Measurements from ENCODE around the gene RTN4R.

Gene RTN4R

GRCh38 chr22:20227363-20227762, 40.8 kb downstream of the RTN4R start:
- Histone ChIP-seq H3K18ac (ENCODE audit: low read depth in 1 of 2, low read length in 2 of 2) (no peak overlapping the region), H3K9me3 (ENCODE audit: control insufficient read depth, low read length) (no peaks in the 10 kb centered on the region), H2AFZ (ENCODE audit: low read depth, low read length) (no peak overlapping the region), H2AK5ac (ENCODE audit: low read length, severe bottlenecking) (no peak overlapping the region), H3K4me3 (ENCODE audit: insufficient read depth in 1 of 2, low read depth in 1 of 2, low read length in 2 of 2) (no peak overlapping the region), H2BK5ac (ENCODE audit: low read depth, low read length, poor library complexity, severe bottlenecking) (no peak overlapping the region), H3K4me1 (ENCODE audit: control insufficient read depth, insufficient read depth, low read depth, low read length) (peaks cover 23% of the 10 kb centered on the region), H4K8ac (ENCODE audit: low read length) (no peak overlapping the region), H3K23ac (ENCODE audit: low read length in 2 of 2) (no peak overlapping the region), H3K4me2 (ENCODE audit: low read length, poor library complexity, severe bottlenecking) (no peak overlapping the region), H3K79me1 (replicated peaks; ENCODE audit: low read length, poor library complexity, severe bottlenecking) (no peaks in the 10 kb centered on the region), H2BK15ac (ENCODE audit: low read depth, poor library complexity, severe bottlenecking) (no peak overlapping the region), H2BK120ac (ENCODE audit: low read depth, low read length) (no peak overlapping the region), H3K14ac (ENCODE audit: low read length in 2 of 2) (no peak overlapping the region), H3K4ac (ENCODE audit: low read depth in 1 of 2, low read length in 2 of 2) (no peak overlapping the region), H2BK12ac (ENCODE audit: low read length in 2 of 2) (no peak overlapping the region), H3K36me3 (ENCODE audit: control insufficient read depth in 1 of 2, insufficient read depth in 2 of 2, low read depth in 1 of 2, low read length in 2 of 2) (no peaks in the 10 kb centered on the region), H3K9ac (ENCODE audit: low read length) (no peak overlapping the region), H3K27me3 (ENCODE audit: control insufficient read depth in 1 of 2, insufficient read depth in 1 of 2, low read length in 2 of 2) (peaks cover 8 to 52% of the 10 kb centered on the region in 2 experiments), H3K27ac (ENCODE audit: low read length, poor library complexity, severe bottlenecking) (no peak overlapping the region), H4K91ac (ENCODE audit: low read length) (no peak overlapping the region)
- 67% methylated on average over 7 of the region's 7 CpGs for WGBS
- DNase-seq = no peak

- H2BK120ac ChIP-seq (ENCODE audit: low read depth, low read length) = no peak overlapping the region
- H3K4me2 ChIP-seq (ENCODE audit: low read length, poor library complexity, severe bottlenecking) = no peak overlapping the region
- H3K27me3 ChIP-seq (ENCODE audit: control insufficient read depth in 1 of 2, insufficient read depth in 1 of 2, low read length in 2 of 2) = peaks cover 8 to 50% of the 10 kb centered on the region in 2 experiments
- no peaks in the 10 kb centered on the region for H3K79me1 ChIP-seq (replicated peaks; ENCODE audit: low read length, poor library complexity, severe bottlenecking)
- H4K91ac ChIP-seq (ENCODE audit: low read length) = peak overlapping the region; percentile 53
- H3K4me1 ChIP-seq (ENCODE audit: control insufficient read depth, insufficient read depth, low read depth, low read length) = peaks cover 24% of the 10 kb centered on the region
- no peak overlapping the region for H3K27ac ChIP-seq (ENCODE audit: low read length, poor library complexity, severe bottlenecking)
- 86% methylated on average over 17 of the region's 17 CpGs for WGBS
- H2AFZ ChIP-seq (ENCODE audit: low read depth, low read length) = no peak overlapping the region
- no peak overlapping the region for H3K18ac ChIP-seq (ENCODE audit: low read depth in 1 of 2, low read length in 2 of 2)
- no peak overlapping the region for H2BK15ac ChIP-seq (ENCODE audit: low read depth, poor library complexity, severe bottlenecking)
- H2BK5ac ChIP-seq (ENCODE audit: low read depth, low read length, poor library complexity, severe bottlenecking) = no peak overlapping the region
- no peaks in the 10 kb centered on the region for H3K36me3 ChIP-seq (ENCODE audit: control insufficient read depth in 1 of 2, insufficient read depth in 2 of 2, low read depth in 1 of 2, low read length in 2 of 2)
- no peak overlapping the region for H3K4ac ChIP-seq (ENCODE audit: low read depth in 1 of 2, low read length in 2 of 2)
- H3K4me3 ChIP-seq (ENCODE audit: insufficient read depth in 1 of 2, low read depth in 1 of 2, low read length in 2 of 2) = no peak overlapping the region
- DNase-seq = no peak
- H3K14ac ChIP-seq (ENCODE audit: low read length in 2 of 2) = no peak overlapping the region
- no peaks in the 10 kb centered on the region for H3K9me3 ChIP-seq (ENCODE audit: control insufficient read depth, low read length)
- H2AK5ac ChIP-seq (ENCODE audit: low read length, severe bottlenecking) = no peak overlapping the region
- H2BK12ac ChIP-seq (ENCODE audit: low read length in 2 of 2) = no peak overlapping the region
- no peak overlapping the region for H3K23ac ChIP-seq (ENCODE audit: low read length in 2 of 2)
- H3K9ac ChIP-seq (ENCODE audit: low read length) = no peak overlapping the region
- no peak overlapping the region for H4K8ac ChIP-seq (ENCODE audit: low read length)
Observed at GRCh38 chr22:20226760-20227350, 41.3 kb downstream of the RTN4R start.

GRCh38 chr22:20226077-20226716, 41.9 kb downstream of the RTN4R start:
- H3K9ac ChIP-seq (ENCODE audit: low read length) = no peak overlapping the region
- no peak for DNase-seq
- H2BK15ac ChIP-seq (ENCODE audit: low read depth, poor library complexity, severe bottlenecking) = no peak overlapping the region
- no peak overlapping the region for H4K91ac ChIP-seq (ENCODE audit: low read length)
- peaks cover 25% of the 10 kb centered on the region for H3K4me1 ChIP-seq (ENCODE audit: control insufficient read depth, insufficient read depth, low read depth, low read length)
- H3K14ac ChIP-seq (ENCODE audit: low read length in 2 of 2) = no peak overlapping the region
- H3K4me2 ChIP-seq (ENCODE audit: low read length, poor library complexity, severe bottlenecking) = no peak overlapping the region
- no peak overlapping the region for H2BK12ac ChIP-seq (ENCODE audit: low read length in 2 of 2)
- no peak overlapping the region for H3K18ac ChIP-seq (ENCODE audit: low read depth in 1 of 2, low read length in 2 of 2)
- no peak overlapping the region for H3K27ac ChIP-seq (ENCODE audit: low read length, poor library complexity, severe bottlenecking)
- peaks cover 8 to 51% of the 10 kb centered on the region in 2 experiments for H3K27me3 ChIP-seq (ENCODE audit: control insufficient read depth in 1 of 2, insufficient read depth in 1 of 2, low read length in 2 of 2)
- no peaks in the 10 kb centered on the region for H3K79me1 ChIP-seq (replicated peaks; ENCODE audit: low read length, poor library complexity, severe bottlenecking)
- no peak overlapping the region for H3K4ac ChIP-seq (ENCODE audit: low read depth in 1 of 2, low read length in 2 of 2)
- H3K36me3 ChIP-seq (ENCODE audit: control insufficient read depth in 1 of 2, insufficient read depth in 2 of 2, low read depth in 1 of 2, low read length in 2 of 2) = no peaks in the 10 kb centered on the region
- 77% methylated on average over 13 of the region's 14 CpGs for WGBS
- H2AFZ ChIP-seq (ENCODE audit: low read depth, low read length) = no peak overlapping the region
- no peak overlapping the region for H2BK5ac ChIP-seq (ENCODE audit: low read depth, low read length, poor library complexity, severe bottlenecking)
- H3K23ac ChIP-seq (ENCODE audit: low read length in 2 of 2) = no peak overlapping the region
- H2BK120ac ChIP-seq (ENCODE audit: low read depth, low read length) = no peak overlapping the region
- H4K8ac ChIP-seq (ENCODE audit: low read length) = no peak overlapping the region
- H3K9me3 ChIP-seq (ENCODE audit: control insufficient read depth, low read length) = no peaks in the 10 kb centered on the region
- H2AK5ac ChIP-seq (ENCODE audit: low read length, severe bottlenecking) = no peak overlapping the region
- H3K4me3 ChIP-seq (ENCODE audit: insufficient read depth in 1 of 2, low read depth in 1 of 2, low read length in 2 of 2) = no peak overlapping the region

- no peak overlapping the region for H4K8ac ChIP-seq (ENCODE audit: low read length)
- no peak overlapping the region for H2AK5ac ChIP-seq (ENCODE audit: low read length, severe bottlenecking)
- H2BK15ac ChIP-seq (ENCODE audit: low read depth, poor library complexity, severe bottlenecking) = no peak overlapping the region
- no peak overlapping the region for H2BK5ac ChIP-seq (ENCODE audit: low read depth, low read length, poor library complexity, severe bottlenecking)
- H3K4me1 ChIP-seq (ENCODE audit: control insufficient read depth, insufficient read depth, low read depth, low read length) = peaks cover 25% of the 10 kb centered on the region
- H4K91ac ChIP-seq (ENCODE audit: low read length) = no peak overlapping the region
- no peak for DNase-seq
- H3K9ac ChIP-seq (ENCODE audit: low read length) = no peak overlapping the region
- WGBS = 86% methylated on average over 2 of the region's 2 CpGs
- H3K4me2 ChIP-seq (ENCODE audit: low read length, poor library complexity, severe bottlenecking) = no peak overlapping the region
- no peak overlapping the region for H3K27ac ChIP-seq (ENCODE audit: low read length, poor library complexity, severe bottlenecking)
- no peak overlapping the region for H3K4me3 ChIP-seq (ENCODE audit: insufficient read depth in 1 of 2, low read depth in 1 of 2, low read length in 2 of 2)
- no peaks in the 10 kb centered on the region for H3K79me1 ChIP-seq (replicated peaks; ENCODE audit: low read length, poor library complexity, severe bottlenecking)
- H2BK12ac ChIP-seq (ENCODE audit: low read length in 2 of 2) = no peak overlapping the region
- peak overlapping the region in 1 of 2 experiments; percentile 46 for H3K14ac ChIP-seq (ENCODE audit: low read length in 2 of 2)
- H2BK120ac ChIP-seq (ENCODE audit: low read depth, low read length) = no peak overlapping the region
- H3K18ac ChIP-seq (ENCODE audit: low read depth in 1 of 2, low read length in 2 of 2) = no peak overlapping the region
- H3K36me3 ChIP-seq (ENCODE audit: control insufficient read depth in 1 of 2, insufficient read depth in 2 of 2, low read depth in 1 of 2, low read length in 2 of 2) = no peaks in the 10 kb centered on the region
- H3K27me3 ChIP-seq (ENCODE audit: control insufficient read depth in 1 of 2, insufficient read depth in 1 of 2, low read length in 2 of 2) = peaks cover 8 to 48% of the 10 kb centered on the region in 2 experiments
- H3K9me3 ChIP-seq (ENCODE audit: control insufficient read depth, low read length) = no peaks in the 10 kb centered on the region
- H3K4ac ChIP-seq (ENCODE audit: low read depth in 1 of 2, low read length in 2 of 2) = no peak overlapping the region
- H3K23ac ChIP-seq (ENCODE audit: low read length in 2 of 2) = peak overlapping the region in 1 of 2 experiments; percentile 27
- H2AFZ ChIP-seq (ENCODE audit: low read depth, low read length) = no peak overlapping the region
Observed at GRCh38 chr22:20225693-20225966, 42.5 kb downstream of the RTN4R start.

Data from mesenchymal stem cell (in vitro differentiated cells and primary cell).